ENCODE measurements around the gene C1orf115. TPM values are rescaled to one million over a fixed set of nuclear protein-coding genes. Genes with fewer than 3 reads are reported as not detected.

C1orf115 gene
- total and polyA plus RNA-seq, 7 experiments from 2014 or later = 0.17 to 3.2 (median 1.8) TPM

- Histone ChIP-seq H3K36me3 (ENCODE audit: control insufficient read depth in 2 of 3, insufficient read depth in 3 of 3, low read length in 3 of 3) (no peaks in the 10 kb centered on the region), H3K27ac (ENCODE audit: low read depth, low read length) (no peak overlapping the region), H3K4me1 (ENCODE audit: control insufficient read depth in 2 of 2, insufficient read depth in 2 of 2, low read length in 2 of 2) (no peaks in the 10 kb centered on the region), H3K27me3 (ENCODE audit: control insufficient read depth in 2 of 2, insufficient read depth in 2 of 2, low read length in 2 of 2) (peaks cover 0 to 4% of the 10 kb centered on the region in 2 donors), H3K9me3 (ENCODE audit: control insufficient read depth in 2 of 3, low read length in 3 of 3) (no peaks in the 10 kb centered on the region), H3K4me3 (ENCODE audit: low read length) (no peak overlapping the region)
- POLR2A ChIA-PET = no interaction called here
- Mint-ChIP-seq H3K27me3 (peaks cover 5 to 23% (median 15%) of the 10 kb centered on the region in 5 donors), H3K9me3 (no peaks in the 10 kb centered on the region), H3K27ac (no peak overlapping the region), H3K4me1 (peaks cover 0 to 3% (median 0%) of the 10 kb centered on the region in 7 donors), H3K4me3 (no peak overlapping the region), H3K36me3 (peaks cover 0 to under 1% (median 0%) of the 10 kb centered on the region in 5 donors)
- ATAC-seq = no peak
- no peak for DNase-seq
- CTCF ChIA-PET = no interaction called here
- intact Hi-C loops (cut with micrococcal nuclease) = no loop called here
Measured at GRCh38 chr1:220703305-220703704, 13.1 kb downstream of the C1orf115 start.

- CTCF ChIA-PET = no interaction called here
- Mint-ChIP-seq H3K27me3 (peaks cover 5 to 23% (median 15%) of the 10 kb centered on the region in 5 donors), H3K4me1 (peaks cover 0 to 7% (median 0%) of the 10 kb centered on the region in 7 donors), H3K36me3 (no peaks in the 10 kb centered on the region), H3K4me3 (no peak overlapping the region), H3K9me3 (no peaks in the 10 kb centered on the region), H3K27ac (no peak overlapping the region)
- H3K4me3 ChIP-seq (ENCODE audit: low read length) = no peak overlapping the region
- ATAC-seq (no peak), DNase-seq (no peak)
- peaks cover 0 to 4% of the 10 kb centered on the region in 2 donors for H3K27me3 ChIP-seq (ENCODE audit: control insufficient read depth in 2 of 2, insufficient read depth in 2 of 2, low read length in 2 of 2)
- H3K4me1 ChIP-seq (ENCODE audit: control insufficient read depth in 2 of 2, insufficient read depth in 2 of 2, low read length in 2 of 2) = no peaks in the 10 kb centered on the region
- intact Hi-C loops (cut with micrococcal nuclease) = no loop called here
- no peaks in the 10 kb centered on the region for H3K9me3 ChIP-seq (ENCODE audit: control insufficient read depth in 2 of 3, low read length in 3 of 3)
- no peak overlapping the region for H3K27ac ChIP-seq (ENCODE audit: low read depth, low read length)
- POLR2A ChIA-PET = no interaction called here
- no peaks in the 10 kb centered on the region for H3K36me3 ChIP-seq (ENCODE audit: control insufficient read depth in 2 of 3, insufficient read depth in 3 of 3, low read length in 3 of 3)
Measured at GRCh38 chr1:220705782-220706181, 15.6 kb downstream of the C1orf115 start.

- ATAC-seq (no peak), DNase-seq (no peak)
- Mint-ChIP-seq H3K27me3 (peaks cover 5 to 23% (median 15%) of the 10 kb centered on the region in 5 donors), H3K4me1 (peaks cover 0 to 7% (median 0%) of the 10 kb centered on the region in 7 donors), H3K27ac (no peak overlapping the region), H3K9me3 (no peaks in the 10 kb centered on the region), H3K36me3 (no peaks in the 10 kb centered on the region), H3K4me3 (no peak overlapping the region)
- Histone ChIP-seq H3K36me3 (ENCODE audit: control insufficient read depth in 2 of 3, insufficient read depth in 3 of 3, low read length in 3 of 3) (no peaks in the 10 kb centered on the region), H3K4me1 (ENCODE audit: control insufficient read depth in 2 of 2, insufficient read depth in 2 of 2, low read length in 2 of 2) (no peaks in the 10 kb centered on the region), H3K27me3 (ENCODE audit: control insufficient read depth in 2 of 2, insufficient read depth in 2 of 2, low read length in 2 of 2) (peaks cover 0 to 4% of the 10 kb centered on the region in 2 donors), H3K9me3 (ENCODE audit: control insufficient read depth in 2 of 3, low read length in 3 of 3) (no peaks in the 10 kb centered on the region), H3K27ac (ENCODE audit: low read depth, low read length) (no peak overlapping the region), H3K4me3 (ENCODE audit: low read length) (no peak overlapping the region)
- POLR2A ChIA-PET = no interaction called here
- CTCF ChIA-PET = no interaction called here
- intact Hi-C loops (cut with micrococcal nuclease) = no loop called here
Measured at GRCh38 chr1:220706480-220706879, 16.3 kb downstream of the C1orf115 start.

GRCh38 chr1:220707160-220707559 lies 17.0 kb downstream of the C1orf115 start:
- H3K27me3 ChIP-seq (ENCODE audit: control insufficient read depth in 2 of 2, insufficient read depth in 2 of 2, low read length in 2 of 2) = peaks cover 0 to 2% of the 10 kb centered on the region in 2 donors
- no peak overlapping the region for H3K27ac Mint-ChIP-seq
- CTCF ChIA-PET = no interaction called here
- H3K4me1 ChIP-seq (ENCODE audit: control insufficient read depth in 2 of 2, insufficient read depth in 2 of 2, low read length in 2 of 2) = no peaks in the 10 kb centered on the region
- no peaks in the 10 kb centered on the region for H3K36me3 Mint-ChIP-seq
- no peak for ATAC-seq
- intact Hi-C loops (cut with micrococcal nuclease) = no loop called here
- H3K9me3 ChIP-seq (ENCODE audit: control insufficient read depth in 2 of 3, low read length in 3 of 3) = no peaks in the 10 kb centered on the region
- H3K4me1 Mint-ChIP-seq = peaks cover 0 to 7% (median 0%) of the 10 kb centered on the region in 7 donors
- DNase-seq = no peak
- H3K27me3 Mint-ChIP-seq = peaks cover 3 to 21% (median 14%) of the 10 kb centered on the region in 5 donors
- H3K36me3 ChIP-seq (ENCODE audit: control insufficient read depth in 2 of 3, insufficient read depth in 3 of 3, low read length in 3 of 3) = no peaks in the 10 kb centered on the region
- H3K9me3 Mint-ChIP-seq = no peaks in the 10 kb centered on the region
- H3K27ac ChIP-seq (ENCODE audit: low read depth, low read length) = no peak overlapping the region
- POLR2A ChIA-PET = no interaction called here
- no peak overlapping the region for H3K4me3 ChIP-seq (ENCODE audit: low read length)
- H3K4me3 Mint-ChIP-seq = no peak overlapping the region

GRCh38 chr1:220708244-220708643 lies 18.1 kb downstream of the C1orf115 start:
- no peaks in the 10 kb centered on the region for H3K4me1 ChIP-seq (ENCODE audit: control insufficient read depth in 2 of 2, insufficient read depth in 2 of 2, low read length in 2 of 2)
- H3K27me3 Mint-ChIP-seq = peaks cover 0 to 10% (median 6%) of the 10 kb centered on the region in 5 donors
- no peak overlapping the region for H3K4me3 ChIP-seq (ENCODE audit: low read length)
- DNase-seq (no peak), ATAC-seq (no peak)
- no peaks in the 10 kb centered on the region for H3K36me3 Mint-ChIP-seq
- H3K4me1 Mint-ChIP-seq = peaks cover 0 to 7% (median 0%) of the 10 kb centered on the region in 7 donors
- ChIA-PET POLR2A (no interaction called here), CTCF (no interaction called here)
- no peaks in the 10 kb centered on the region for H3K9me3 ChIP-seq (ENCODE audit: control insufficient read depth in 2 of 3, low read length in 3 of 3)
- H3K9me3 Mint-ChIP-seq = no peaks in the 10 kb centered on the region
- H3K36me3 ChIP-seq (ENCODE audit: control insufficient read depth in 2 of 3, insufficient read depth in 3 of 3, low read length in 3 of 3) = no peaks in the 10 kb centered on the region
- H3K27me3 ChIP-seq (ENCODE audit: control insufficient read depth in 2 of 2, insufficient read depth in 2 of 2, low read length in 2 of 2) = no peaks in the 10 kb centered on the region
- H3K27ac ChIP-seq (ENCODE audit: low read depth, low read length) = no peak overlapping the region
- H3K27ac Mint-ChIP-seq = no peak overlapping the region
- intact Hi-C loops (cut with micrococcal nuclease) = no loop called here
- no peak overlapping the region for H3K4me3 Mint-ChIP-seq

GRCh38 chr1:220708936-220709801 lies 19.0 kb downstream of the C1orf115 start:
- Mint-ChIP-seq H3K27ac (no peak overlapping the region), H3K4me3 (no peak overlapping the region), H3K27me3 (peaks cover 0 to 14% (median 3%) of the 10 kb centered on the region in 5 donors), H3K4me1 (peaks cover 0 to 7% (median 0%) of the 10 kb centered on the region in 7 donors), H3K9me3 (peaks cover 0 to 2% (median 0%) of the 10 kb centered on the region in 11 donors), H3K36me3 (no peaks in the 10 kb centered on the region)
- Histone ChIP-seq H3K4me3 (ENCODE audit: low read length) (no peak overlapping the region), H3K27ac (ENCODE audit: low read depth, low read length) (no peak overlapping the region), H3K27me3 (ENCODE audit: control insufficient read depth in 2 of 2, insufficient read depth in 2 of 2, low read length in 2 of 2) (no peaks in the 10 kb centered on the region), H3K9me3 (ENCODE audit: control insufficient read depth in 2 of 3, low read length in 3 of 3) (no peaks in the 10 kb centered on the region), H3K36me3 (ENCODE audit: control insufficient read depth in 2 of 3, insufficient read depth in 3 of 3, low read length in 3 of 3) (no peaks in the 10 kb centered on the region), H3K4me1 (ENCODE audit: control insufficient read depth in 2 of 2, insufficient read depth in 2 of 2, low read length in 2 of 2) (no peaks in the 10 kb centered on the region)
- ATAC-seq (no peak), DNase-seq (no peak)
- POLR2A ChIA-PET = no interaction called here
- intact Hi-C loops (cut with micrococcal nuclease) = no loop called here
- CTCF ChIA-PET = no interaction called here

- Mint-ChIP-seq H3K9me3 (peaks cover 0 to 8% (median 2%) of the 10 kb centered on the region in 11 donors), H3K27me3 (peaks cover 0 to 12% (median 8%) of the 10 kb centered on the region in 5 donors), H3K36me3 (no peaks in the 10 kb centered on the region), H3K27ac (no peak overlapping the region), H3K4me3 (no peak overlapping the region), H3K4me1 (peaks cover 0 to 7% (median 0%) of the 10 kb centered on the region in 7 donors)
- Histone ChIP-seq H3K9me3 (ENCODE audit: control insufficient read depth in 2 of 3, low read length in 3 of 3) (no peaks in the 10 kb centered on the region), H3K27me3 (ENCODE audit: control insufficient read depth in 2 of 2, insufficient read depth in 2 of 2, low read length in 2 of 2) (no peaks in the 10 kb centered on the region), H3K27ac (ENCODE audit: low read depth, low read length) (no peak overlapping the region), H3K36me3 (ENCODE audit: control insufficient read depth in 2 of 3, insufficient read depth in 3 of 3, low read length in 3 of 3) (no peaks in the 10 kb centered on the region), H3K4me3 (ENCODE audit: low read length) (no peak overlapping the region), H3K4me1 (ENCODE audit: control insufficient read depth in 2 of 2, insufficient read depth in 2 of 2, low read length in 2 of 2) (no peaks in the 10 kb centered on the region)
- ATAC-seq = no peak
- intact Hi-C loops (cut with micrococcal nuclease) = no loop called here
- no peak for DNase-seq
- ChIA-PET POLR2A (no interaction called here), CTCF (no interaction called here)
Measured at GRCh38 chr1:220710333-220710732, 20.2 kb downstream of the C1orf115 start.

All from naive thymus-derived CD4-positive, alpha-beta T cell (primary cell).